HCT116 (cell line): ENCODE measurements around the gene APCDD1L. TPM values are rescaled to one million over a fixed set of nuclear protein-coding genes. Genes with fewer than 3 reads are reported as not detected.

Source experiments
- ATAC-seq: fragments of 200-7000 bp; cut with Tn5 transposase; 2 replicates; pipeline ENCODE4 v1.9.1; 2020; ENCODE audit warnings: mild to moderate bottlenecking, moderate library complexity
- BruUV-seq: library from RNA; stranded (reverse); fragments of 400-500 nt; replicated peaks from 2 replicates; lab custom pipeline; 2021; lab: Mats Ljungman, UMichigan
- CTCF ChIA-PET: fragments of 300-600 bp; sonication (Branson Sonifier 250); formaldehyde crosslinking; loops from one replicate; lab custom pipeline; 2021; ENCODE audit warnings: antibody characterized with exemption; lab: Charles Lee
- POLR2A ChIA-PET: fragments of 300-600, 350-600 bp; sonication (Branson Sonifier 250); formaldehyde crosslinking; loops from one replicate; lab custom pipeline; 2021; ENCODE audit warnings: antibody characterized with exemption; lab: Charles Lee
- RAD21 ChIA-PET, 2 experiments: fragments of 300-600 bp; sonication (Branson Sonifier 250); formaldehyde crosslinking; loops; one replicate each; lab custom pipeline; 2023; ENCODE audit warnings: low total read pairs in 2 of 2; ENCODE audit not compliant: uncharacterized antibody in 2 of 2, unreplicated experiment in 2 of 2, low non-redundant PET in 1 of 2; lab: Charles Lee
- DNase-seq: peaks from one replicate; pipeline ENCODE4 v3.0.0-alpha.2; 2010; ENCODE audit warnings: low read depth, low spot score
- H2AFZ ChIP-seq: fragments of 200-600 bp; shearing (Covaris generic), sonication (generic); 2 replicates; pipeline ENCODE4 v1.6.1; 2017; ENCODE audit warnings: low read depth, mixed run types, mixed read lengths, antibody characterized with exemption, low read length; ENCODE audit not compliant: poor library complexity, severe bottlenecking
- H3K27ac ChIP-seq: 2 replicates; pipeline ENCODE4 v1.5.1; 2012; ENCODE audit warnings: low read depth, low read length
- H3K27me3 ChIP-seq: fragments of 200-600 bp; sonication (generic); 2 replicates; pipeline ENCODE4 v1.6.1; 2016; ENCODE audit warnings: mixed run types, low read length, mixed read lengths; ENCODE audit not compliant: insufficient read depth
- H3K36me3 ChIP-seq, 2 experiments: fragments of 200-500 bp in 1 of 2; fragments of 200-600 bp in 1 of 2; sonication (Bioruptor generic) in 1 of 2; sonication (generic) in 1 of 2; 2 replicates each; pipeline versions ENCODE4 v1.5.1 to v1.6.1; 2014 to 2016; ENCODE audit warnings: low read length in 2 of 2, inconsistent platforms in 1 of 2, mixed read lengths in 1 of 2, mixed run types in 1 of 2; ENCODE audit not compliant: insufficient read depth in 2 of 2, control insufficient read depth in 1 of 2
- H3K4me1 ChIP-seq, 2 experiments: fragments of 200-600 bp in 1 of 2; sonication (generic) in 1 of 2; 2 replicates each; pipeline versions ENCODE4 v1.5.1 to v1.6.1; 2012 to 2017; ENCODE audit warnings: low read length in 2 of 2, inconsistent platforms in 1 of 2, mild to moderate bottlenecking in 1 of 2, mixed read lengths in 1 of 2, mixed run types in 1 of 2, moderate library complexity in 1 of 2; ENCODE audit not compliant: insufficient read depth in 2 of 2, control insufficient read depth in 1 of 2
- H3K4me2 ChIP-seq: fragments of 200-600 bp; sonication (generic); 2 replicates; pipeline ENCODE4 v1.6.1; 2017; ENCODE audit warnings: mixed run types, low read length, mixed read lengths
- H3K4me3 ChIP-seq, 2 experiments: fragments of 200-600 bp in 1 of 2; sonication (generic) in 1 of 2; replicated peaks in 1 of 2; 2 replicates each; pipeline ENCODE4 v1.5.1; 2011 to 2016; ENCODE audit warnings: low read length in 2 of 2, control low read depth in 1 of 2, low read depth in 1 of 2, mild to moderate bottlenecking in 1 of 2, mixed read lengths in 1 of 2, mixed run types in 1 of 2
- H3K79me2 ChIP-seq: fragments of 200-600 bp; sonication (generic); 2 replicates; pipeline ENCODE4 v1.6.1; 2017; ENCODE audit warnings: mild to moderate bottlenecking, mixed run types, low read length, moderate library complexity, mixed read lengths; ENCODE audit not compliant: insufficient read depth
- H3K9ac ChIP-seq: fragments of 200-600 bp; sonication (generic); 2 replicates; pipeline ENCODE4 v1.6.1; 2016; ENCODE audit warnings: low read length, mixed read lengths
- H3K9me2 ChIP-seq: fragments of 200-600 bp; sonication (generic), shearing (Covaris generic); 2 replicates; pipeline ENCODE4 v1.6.1; 2017; ENCODE audit warnings: mixed run types, mild to moderate bottlenecking, moderate library complexity; ENCODE audit not compliant: insufficient read depth
- H3K9me3 ChIP-seq, 2 experiments: fragments of 200-500 bp in 1 of 2; fragments of 200-600 bp in 1 of 2; sonication (Bioruptor generic) in 1 of 2; sonication (generic) in 1 of 2; 2 replicates each; pipeline ENCODE4 v1.6.1; 2014 to 2017; ENCODE audit warnings: low read length in 2 of 2, mixed read lengths in 2 of 2, inconsistent platforms in 1 of 2, low read depth in 1 of 2, mild to moderate bottlenecking in 1 of 2, mixed run types in 1 of 2, moderate library complexity in 1 of 2; ENCODE audit not compliant: control insufficient read depth in 1 of 2, insufficient read depth in 1 of 2
- H4K20me1 ChIP-seq: fragments of 200-600 bp; sonication (generic), shearing (Covaris generic); 2 replicates; pipeline ENCODE4 v1.6.1; 2017; ENCODE audit warnings: mixed run types, mild to moderate bottlenecking, moderate library complexity; ENCODE audit not compliant: insufficient read depth
- CBX3 ChIP-seq: IDR thresholded peaks from 2 replicates; pipeline ENCODE4 v1.6.1; 2012; ENCODE audit warnings: low read depth
- CEBPB ChIP-seq: IDR thresholded peaks from 2 replicates; pipeline ENCODE4 v1.6.1; 2012; ENCODE audit warnings: low read depth
- EGR1 ChIP-seq: IDR thresholded peaks from 2 replicates; pipeline ENCODE4 v1.6.1; 2012; ENCODE audit warnings: low read depth
- ELF1 ChIP-seq: IDR thresholded peaks from 2 replicates; pipeline ENCODE4 v1.6.1; 2012; ENCODE audit warnings: low read depth, borderline replicate concordance
- EZH2 ChIP-seq: fragments of 200-600 bp; sonication (generic); IDR thresholded peaks from 2 replicates; pipeline ENCODE4 v1.6.1; 2017; ENCODE audit warnings: antibody characterized with exemption, mixed run types
- EZH2phosphoT487 ChIP-seq: fragments of 200-600 bp; IDR thresholded peaks from 2 replicates; pipeline ENCODE4 v1.6.1; 2018; ENCODE audit warnings: antibody characterized with exemption, borderline replicate concordance
- POLR2AphosphoS5 ChIP-seq: IDR thresholded peaks from 2 replicates; pipeline ENCODE4 v1.6.1; 2011; ENCODE audit warnings: mild to moderate bottlenecking, low read depth, low read length, moderate library complexity
- RAD21 ChIP-seq: IDR thresholded peaks from 2 replicates; pipeline ENCODE4 v1.6.1; 2012; ENCODE audit warnings: low read depth, mild to moderate bottlenecking
- intact Hi-C: fragments of 100-400 bp; cut with micrococcal nuclease; formaldehyde crosslinking; loops from 2 replicates; pipeline ENCODE4 v1.10.0; 2022
- total RNA-seq: library from RNA; stranded (reverse); gene quantifications from one replicate; pipeline ENCODE4 v1.2.1, GENCODE V29; 2021; ENCODE audit not compliant: unreplicated experiment
- TF ChIP-seq, protein P1 (sequence below): IDR thresholded peaks from 2 replicates; pipeline ENCODE4 v1.6.1; 2011; ENCODE audit warnings: mild to moderate bottlenecking, low read length, moderate library complexity; ENCODE audit not compliant: insufficient replicate concordance; ENCODE audit errors: extremely low read depth

Gene APCDD1L
- total RNA-seq, 1 experiment from 2014 or later = not detected

DNA sequence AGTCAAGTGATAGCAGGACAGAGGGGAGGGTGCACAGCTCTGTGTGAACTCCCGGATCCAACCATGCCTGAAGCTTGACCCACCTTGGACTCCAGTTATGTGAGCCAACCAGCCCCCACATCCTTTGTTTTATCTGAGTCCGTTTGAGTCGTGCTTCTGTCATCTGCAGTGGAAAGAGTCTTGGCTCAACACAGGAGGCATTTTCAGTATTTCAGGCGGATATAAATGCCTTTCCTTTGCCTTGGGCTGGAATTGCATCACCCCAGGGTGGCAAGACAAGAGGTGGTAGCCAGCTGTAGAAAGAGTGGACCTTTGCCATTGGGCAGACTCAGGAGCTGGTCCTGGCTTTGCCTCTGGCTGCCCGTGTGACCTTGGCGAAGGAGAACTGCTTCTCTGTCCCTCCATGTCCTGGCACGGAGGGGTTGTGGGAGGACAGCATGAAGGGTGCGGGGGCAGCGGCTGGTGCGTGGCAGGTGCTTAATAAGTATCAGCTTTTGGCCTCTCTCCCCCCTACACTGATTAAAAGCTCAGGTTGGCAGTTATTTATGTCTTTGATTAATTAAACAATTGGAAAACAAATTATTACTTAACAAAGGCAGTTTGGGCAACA lies 42.6 kb upstream of the APCDD1L start (continued):
- TF ChIP-seq, protein P1, sequence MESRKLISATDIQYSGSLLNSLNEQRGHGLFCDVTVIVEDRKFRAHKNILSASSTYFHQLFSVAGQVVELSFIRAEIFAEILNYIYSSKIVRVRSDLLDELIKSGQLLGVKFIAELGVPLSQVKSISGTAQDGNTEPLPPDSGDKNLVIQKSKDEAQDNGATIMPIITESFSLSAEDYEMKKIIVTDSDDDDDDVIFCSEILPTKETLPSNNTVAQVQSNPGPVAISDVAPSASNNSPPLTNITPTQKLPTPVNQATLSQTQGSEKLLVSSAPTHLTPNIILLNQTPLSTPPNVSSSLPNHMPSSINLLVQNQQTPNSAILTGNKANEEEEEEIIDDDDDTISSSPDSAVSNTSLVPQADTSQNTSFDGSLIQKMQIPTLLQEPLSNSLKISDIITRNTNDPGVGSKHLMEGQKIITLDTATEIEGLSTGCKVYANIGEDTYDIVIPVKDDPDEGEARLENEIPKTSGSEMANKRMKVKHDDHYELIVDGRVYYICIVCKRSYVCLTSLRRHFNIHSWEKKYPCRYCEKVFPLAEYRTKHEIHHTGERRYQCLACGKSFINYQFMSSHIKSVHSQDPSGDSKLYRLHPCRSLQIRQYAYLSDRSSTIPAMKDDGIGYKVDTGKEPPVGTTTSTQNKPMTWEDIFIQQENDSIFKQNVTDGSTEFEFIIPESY = no peak
- no peak for TF ChIP-seq CBX3
- no peak for TF ChIP-seq POLR2AphosphoS5
- TF ChIP-seq RAD21 = no peak
- TF ChIP-seq EGR1 = no peak
- no peak for TF ChIP-seq EZH2phosphoT487

DNA sequence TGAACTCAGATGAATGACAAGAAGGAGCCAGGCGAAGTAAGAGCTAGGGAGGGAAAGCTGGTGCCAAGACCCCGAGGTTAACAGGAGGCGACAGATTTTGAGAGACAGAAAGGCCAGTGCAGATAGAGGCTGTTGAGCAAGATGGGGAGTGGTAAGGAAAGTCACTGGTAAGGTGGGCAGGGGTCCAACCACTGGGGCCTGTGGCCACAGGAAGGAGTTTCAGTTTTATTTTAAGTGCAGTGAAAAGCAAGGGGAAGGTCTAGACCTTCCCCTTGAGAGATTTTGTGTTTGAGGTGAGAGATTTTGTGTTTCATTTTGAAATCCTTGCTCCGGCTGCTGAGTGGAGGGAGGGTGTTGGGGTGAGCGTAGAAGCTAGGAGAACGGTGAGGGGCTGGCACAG lies 41.8 kb upstream of the APCDD1L start:
- CTCF ChIA-PET = no interaction called here
- Histone ChIP-seq H3K27ac (no peak overlapping the region), H3K36me3 (no peaks in the 10 kb centered on the region), H3K4me1 (peaks cover 0 to 8% of the 10 kb centered on the region in 2 experiments; a peak in 1 of 4 replicates), H2AFZ (no peak overlapping the region), H3K9me2 (no peaks in the 10 kb centered on the region), H3K4me3 (no peak overlapping the region), H3K9me3 (no peaks in the 10 kb centered on the region), H3K79me2 (no peaks in the 10 kb centered on the region), H4K20me1 (no peaks in the 10 kb centered on the region), H3K4me2 (no peak overlapping the region), H3K9ac (no peak overlapping the region), H3K27me3 (peaks cover 18% of the 10 kb centered on the region; the same call in 1 of the 2 replicates)
- RAD21 ChIA-PET = no interaction called here
- intact Hi-C loops = no loop called here
- TF ChIP-seq ELF1 (no peak), EZH2 (no peak), POLR2AphosphoS5 (no peak), CEBPB (no peak)
- no peak for ATAC-seq
- BruUV-seq = no TSS peak
- no peak for DNase-seq
- POLR2A ChIA-PET = interaction anchor here (0.8 kb wide), 1 partner anchor 136 kb away, joined by 3 read pairs; no protein-coding TSS in a partner anchor
